Measurements from ENCODE around the gene TECTA.

TECTA gene, protein sequence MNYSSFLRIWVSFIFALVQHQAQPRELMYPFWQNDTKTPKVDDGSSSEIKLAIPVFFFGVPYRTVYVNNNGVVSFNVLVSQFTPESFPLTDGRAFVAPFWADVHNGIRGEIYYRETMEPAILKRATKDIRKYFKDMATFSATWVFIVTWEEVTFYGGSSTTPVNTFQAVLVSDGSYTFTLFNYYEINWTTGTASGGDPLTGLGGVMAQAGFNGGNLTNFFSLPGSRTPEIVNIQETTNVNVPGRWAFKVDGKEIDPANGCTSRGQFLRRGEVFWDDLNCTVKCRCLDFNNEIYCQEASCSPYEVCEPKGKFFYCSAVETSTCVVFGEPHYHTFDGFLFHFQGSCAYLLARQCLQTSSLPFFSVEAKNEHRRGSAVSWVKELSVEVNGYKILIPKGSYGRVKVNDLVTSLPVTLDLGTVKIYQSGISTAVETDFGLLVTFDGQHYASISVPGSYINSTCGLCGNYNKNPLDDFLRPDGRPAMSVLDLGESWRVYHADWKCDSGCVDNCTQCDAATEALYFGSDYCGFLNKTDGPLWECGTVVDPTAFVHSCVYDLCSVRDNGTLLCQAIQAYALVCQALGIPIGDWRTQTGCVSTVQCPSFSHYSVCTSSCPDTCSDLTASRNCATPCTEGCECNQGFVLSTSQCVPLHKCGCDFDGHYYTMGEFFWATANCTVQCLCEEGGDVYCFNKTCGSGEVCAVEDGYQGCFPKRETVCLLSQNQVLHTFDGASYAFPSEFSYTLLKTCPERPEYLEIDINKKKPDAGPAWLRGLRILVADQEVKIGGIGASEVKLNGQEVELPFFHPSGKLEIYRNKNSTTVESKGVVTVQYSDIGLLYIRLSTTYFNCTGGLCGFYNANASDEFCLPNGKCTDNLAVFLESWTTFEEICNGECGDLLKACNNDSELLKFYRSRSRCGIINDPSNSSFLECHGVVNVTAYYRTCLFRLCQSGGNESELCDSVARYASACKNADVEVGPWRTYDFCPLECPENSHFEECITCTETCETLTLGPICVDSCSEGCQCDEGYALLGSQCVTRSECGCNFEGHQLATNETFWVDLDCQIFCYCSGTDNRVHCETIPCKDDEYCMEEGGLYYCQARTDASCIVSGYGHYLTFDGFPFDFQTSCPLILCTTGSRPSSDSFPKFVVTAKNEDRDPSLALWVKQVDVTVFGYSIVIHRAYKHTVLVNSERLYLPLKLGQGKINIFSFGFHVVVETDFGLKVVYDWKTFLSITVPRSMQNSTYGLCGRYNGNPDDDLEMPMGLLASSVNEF (N-terminal part only)

DNA sequence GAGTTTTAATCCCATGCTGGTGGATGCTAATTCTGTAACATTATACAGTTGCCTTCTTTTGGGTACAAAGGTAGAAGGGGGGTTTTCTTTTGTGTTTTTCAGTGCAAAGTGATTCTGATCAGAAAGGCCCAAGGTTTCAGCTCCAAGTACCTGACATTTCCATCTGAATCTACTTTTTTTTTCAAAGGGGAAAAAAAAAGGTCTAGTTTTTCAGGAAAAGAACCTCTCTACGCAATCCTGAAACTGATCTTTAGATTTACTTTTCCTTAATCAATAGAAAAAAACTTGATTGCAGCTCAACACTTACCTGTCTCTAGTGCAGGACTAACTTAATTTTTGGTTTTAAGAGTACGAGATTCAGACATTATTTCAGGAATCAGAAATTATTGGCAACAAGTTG lies at the start of gene TECTA:
TSS of gene TECTA (plus strand) at position 301 of the 400 bp plus-strand sequence. CDS start 1,423 bp downstream, outside the sequence.
- no peak within 1 kb of the TSS for H3K4me3 ChIP-seq (ENCODE audit: low read length)
- H3K4me2 ChIP-seq (ENCODE audit: low read length) = no peak within 1 kb of the TSS
- no peaks in the 10 kb centered on the region for H3K79me2 ChIP-seq (ENCODE audit: control insufficient read depth, low read length)
- H3K4me1 ChIP-seq (ENCODE audit: control insufficient read depth, low read length) = no peaks in the 10 kb centered on the region
- H3K27me3 ChIP-seq (ENCODE audit: control insufficient read depth, low read length) = peaks cover 6% of the 10 kb centered on the region; the same call in 1 of the 2 replicates
- no peaks in the 10 kb centered on the region for H3F3A ChIP-seq (ENCODE audit: control insufficient read depth, insufficient read depth)
- no peaks in the 10 kb centered on the region for H3K9me3 ChIP-seq (ENCODE audit: control insufficient read depth, insufficient read depth, low read length)
- TF ChIP-seq, protein P1, sequence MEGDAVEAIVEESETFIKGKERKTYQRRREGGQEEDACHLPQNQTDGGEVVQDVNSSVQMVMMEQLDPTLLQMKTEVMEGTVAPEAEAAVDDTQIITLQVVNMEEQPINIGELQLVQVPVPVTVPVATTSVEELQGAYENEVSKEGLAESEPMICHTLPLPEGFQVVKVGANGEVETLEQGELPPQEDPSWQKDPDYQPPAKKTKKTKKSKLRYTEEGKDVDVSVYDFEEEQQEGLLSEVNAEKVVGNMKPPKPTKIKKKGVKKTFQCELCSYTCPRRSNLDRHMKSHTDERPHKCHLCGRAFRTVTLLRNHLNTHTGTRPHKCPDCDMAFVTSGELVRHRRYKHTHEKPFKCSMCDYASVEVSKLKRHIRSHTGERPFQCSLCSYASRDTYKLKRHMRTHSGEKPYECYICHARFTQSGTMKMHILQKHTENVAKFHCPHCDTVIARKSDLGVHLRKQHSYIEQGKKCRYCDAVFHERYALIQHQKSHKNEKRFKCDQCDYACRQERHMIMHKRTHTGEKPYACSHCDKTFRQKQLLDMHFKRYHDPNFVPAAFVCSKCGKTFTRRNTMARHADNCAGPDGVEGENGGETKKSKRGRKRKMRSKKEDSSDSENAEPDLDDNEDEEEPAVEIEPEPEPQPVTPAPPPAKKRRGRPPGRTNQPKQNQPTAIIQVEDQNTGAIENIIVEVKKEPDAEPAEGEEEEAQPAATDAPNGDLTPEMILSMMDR (IDR thresholded peaks at IDR 0.05; ENCODE audit: low read depth, low read length, poor library complexity, severe bottlenecking) = no peak
- TF ChIP-seq EZH2phosphoT487 (IDR thresholded peaks at IDR 0.05; ENCODE audit: borderline replicate concordance, low read length) = no peak
- no peaks in the 10 kb centered on the region for H4K20me1 ChIP-seq (ENCODE audit: control insufficient read depth, insufficient read depth, low read depth, low read length)
- no peaks in the 10 kb centered on the region for H3K9me2 ChIP-seq (replicated peaks; ENCODE audit: control insufficient read depth, low read length)
- no peak within 1 kb of the TSS for H3K27ac ChIP-seq (ENCODE audit: low read depth, low read length)
- H3K36me3 ChIP-seq (ENCODE audit: control insufficient read depth, low read length) = no peaks in the 10 kb centered on the region

DNA sequence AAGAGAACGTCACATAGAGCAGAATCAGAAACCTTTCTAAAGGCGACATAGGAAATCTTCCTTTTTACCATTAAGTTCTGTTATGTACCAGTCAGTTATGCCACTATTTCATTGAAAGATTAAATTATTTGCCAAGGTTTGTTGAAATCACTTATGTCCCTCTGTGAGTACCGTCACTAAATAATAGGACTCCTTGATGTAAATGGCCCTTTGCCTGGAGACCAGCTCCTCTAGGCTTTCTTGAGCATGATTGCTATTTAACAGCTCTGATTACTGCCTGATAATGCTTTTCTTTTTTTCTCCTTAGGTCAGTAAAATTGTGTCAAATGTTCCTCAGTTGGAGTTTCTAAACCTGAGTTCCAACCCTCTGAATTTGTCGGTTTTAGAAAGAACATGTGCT lies 47.8 kb upstream of the TECTA start:
- Histone ChIP-seq H3K4me3 (ENCODE audit: low read length) (no peak overlapping the region), H3F3A (ENCODE audit: control insufficient read depth, insufficient read depth) (no peaks in the 10 kb centered on the region), H3K4me2 (ENCODE audit: low read length) (no peak overlapping the region), H3K9me2 (replicated peaks; ENCODE audit: control insufficient read depth, low read length) (no peaks in the 10 kb centered on the region), H3K9me3 (ENCODE audit: control insufficient read depth, insufficient read depth, low read length) (no peaks in the 10 kb centered on the region), H3K27me3 (ENCODE audit: control insufficient read depth, low read length) (no peaks in the 10 kb centered on the region), H4K20me1 (ENCODE audit: control insufficient read depth, insufficient read depth, low read depth, low read length) (no peaks in the 10 kb centered on the region), H3K4me1 (ENCODE audit: control insufficient read depth, low read length) (no peaks in the 10 kb centered on the region), H3K27ac (ENCODE audit: low read depth, low read length) (no peak overlapping the region), H3K36me3 (ENCODE audit: control insufficient read depth, low read length) (peaks cover 30% of the 10 kb centered on the region), H3K79me2 (ENCODE audit: control insufficient read depth, low read length) (no peaks in the 10 kb centered on the region)
- TF ChIP-seq, protein P1 (IDR thresholded peaks at IDR 0.05; ENCODE audit: low read depth, low read length, poor library complexity, severe bottlenecking) = no peak
- no peak for TF ChIP-seq EZH2phosphoT487 (IDR thresholded peaks at IDR 0.05; ENCODE audit: borderline replicate concordance, low read length)

DNA sequence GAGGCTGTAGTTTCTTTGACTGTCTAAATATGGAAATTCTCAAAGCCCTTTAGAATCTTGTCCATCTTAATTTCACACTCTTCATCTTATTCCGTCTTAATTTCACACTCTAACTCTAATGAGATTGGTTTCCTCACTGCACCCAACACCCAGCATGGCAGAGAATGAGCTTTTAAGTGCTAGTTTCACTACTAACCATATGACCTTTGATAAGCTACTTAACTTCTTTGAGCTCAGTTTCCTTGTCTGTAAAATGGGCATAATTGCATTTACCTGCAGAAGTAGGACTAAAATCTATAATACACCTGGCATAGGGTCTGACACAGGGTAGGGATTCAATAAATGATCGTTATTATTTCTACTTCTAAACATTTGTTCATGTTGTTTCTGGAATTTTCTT lies 46.8 kb upstream of the TECTA start:
- Histone ChIP-seq H4K20me1 (ENCODE audit: control insufficient read depth, insufficient read depth, low read depth, low read length) (no peaks in the 10 kb centered on the region), H3K4me1 (ENCODE audit: control insufficient read depth, low read length) (no peaks in the 10 kb centered on the region), H3K4me3 (ENCODE audit: low read length) (no peak overlapping the region), H3K4me2 (ENCODE audit: low read length) (no peak overlapping the region), H3K27ac (ENCODE audit: low read depth, low read length) (no peak overlapping the region), H3K79me2 (ENCODE audit: control insufficient read depth, low read length) (no peaks in the 10 kb centered on the region), H3K9me2 (replicated peaks; ENCODE audit: control insufficient read depth, low read length) (no peaks in the 10 kb centered on the region), H3F3A (ENCODE audit: control insufficient read depth, insufficient read depth) (no peaks in the 10 kb centered on the region), H3K9me3 (ENCODE audit: control insufficient read depth, insufficient read depth, low read length) (no peaks in the 10 kb centered on the region), H3K36me3 (ENCODE audit: control insufficient read depth, low read length) (peaks cover 36% of the 10 kb centered on the region), H3K27me3 (ENCODE audit: control insufficient read depth, low read length) (no peaks in the 10 kb centered on the region)
- TF ChIP-seq, protein P1 (IDR thresholded peaks at IDR 0.05; ENCODE audit: low read depth, low read length, poor library complexity, severe bottlenecking) = no peak
- no peak for TF ChIP-seq EZH2phosphoT487 (IDR thresholded peaks at IDR 0.05; ENCODE audit: borderline replicate concordance, low read length)

All from DOHH2 (cell line).